GM21447 (cell line): ENCODE measurements around the gene PCSK6.
"Not testable (repeated sequence)": the region's sequence is repeated elsewhere in the genome, so short reads cannot be mapped to it uniquely, and the experiment has no call there.

Experiments used
- ATAC-seq: cut with Tn5 transposase; IDR thresholded peaks from one replicate; pipeline ENCODE4 v1.9.1; 2021; ENCODE audit not compliant: unreplicated experiment

PCSK6 gene

DNA sequence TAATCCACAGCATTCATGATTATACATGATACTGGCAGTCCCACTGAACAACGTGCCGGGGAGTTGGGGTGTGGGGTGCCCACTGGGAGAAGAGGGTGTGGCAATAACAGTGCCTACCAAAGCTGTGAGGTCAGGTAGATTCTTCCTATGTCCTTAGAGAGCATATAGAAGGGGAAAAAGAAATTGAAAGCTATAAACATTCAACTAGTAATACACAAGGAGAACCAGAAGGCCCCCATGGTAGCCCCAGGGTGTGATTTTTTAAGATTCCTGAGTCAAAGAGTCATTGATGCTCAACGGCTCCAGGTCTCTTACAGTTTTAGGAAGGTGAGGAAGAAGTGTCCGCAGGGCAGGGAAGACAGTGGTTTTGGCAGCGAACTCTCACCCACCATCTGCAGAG, 25.8 kb downstream of the PCSK6 start:
- not testable (repeated sequence) for ATAC-seq

DNA sequence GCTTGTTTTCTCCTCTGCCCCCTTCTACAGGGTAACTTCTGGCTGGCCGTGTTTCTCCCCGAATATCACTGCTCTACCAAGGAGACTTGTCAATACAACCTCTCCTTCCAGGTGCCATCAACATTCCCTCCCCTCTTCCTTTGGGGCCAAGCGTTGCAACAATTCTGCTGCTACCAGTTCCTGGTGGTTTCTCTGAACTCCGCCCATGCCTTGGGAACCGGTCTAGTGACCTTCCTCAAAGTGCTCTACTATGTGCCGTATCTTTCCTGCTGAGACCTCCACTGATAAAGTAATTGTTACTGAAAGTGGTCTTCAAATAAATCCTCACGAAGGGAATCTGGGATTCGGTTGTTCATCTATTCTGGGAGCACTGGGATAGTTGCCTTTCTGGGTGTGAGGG, 26.2 kb downstream of the PCSK6 start:
- ATAC-seq, result no peak

DNA sequence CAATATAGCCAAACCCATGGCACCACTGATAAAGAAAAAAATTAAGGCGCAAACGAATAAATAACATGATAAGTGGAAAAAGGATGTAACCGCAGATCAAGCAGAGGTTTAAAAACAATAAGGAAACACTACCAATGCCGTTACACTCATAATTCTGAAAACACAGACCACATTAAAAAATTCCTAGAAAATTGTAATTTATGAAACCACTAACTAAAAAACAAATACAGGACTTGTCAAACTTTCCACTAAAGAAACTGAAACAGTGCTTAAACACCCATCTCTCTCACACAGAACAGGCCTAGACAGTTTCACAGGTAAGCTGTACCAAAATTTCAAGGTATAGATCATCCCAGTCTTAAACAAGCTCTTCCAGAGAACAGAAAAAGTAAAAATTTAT, 28.4 kb downstream of the PCSK6 start:
- ATAC-seq, result no peak

DNA sequence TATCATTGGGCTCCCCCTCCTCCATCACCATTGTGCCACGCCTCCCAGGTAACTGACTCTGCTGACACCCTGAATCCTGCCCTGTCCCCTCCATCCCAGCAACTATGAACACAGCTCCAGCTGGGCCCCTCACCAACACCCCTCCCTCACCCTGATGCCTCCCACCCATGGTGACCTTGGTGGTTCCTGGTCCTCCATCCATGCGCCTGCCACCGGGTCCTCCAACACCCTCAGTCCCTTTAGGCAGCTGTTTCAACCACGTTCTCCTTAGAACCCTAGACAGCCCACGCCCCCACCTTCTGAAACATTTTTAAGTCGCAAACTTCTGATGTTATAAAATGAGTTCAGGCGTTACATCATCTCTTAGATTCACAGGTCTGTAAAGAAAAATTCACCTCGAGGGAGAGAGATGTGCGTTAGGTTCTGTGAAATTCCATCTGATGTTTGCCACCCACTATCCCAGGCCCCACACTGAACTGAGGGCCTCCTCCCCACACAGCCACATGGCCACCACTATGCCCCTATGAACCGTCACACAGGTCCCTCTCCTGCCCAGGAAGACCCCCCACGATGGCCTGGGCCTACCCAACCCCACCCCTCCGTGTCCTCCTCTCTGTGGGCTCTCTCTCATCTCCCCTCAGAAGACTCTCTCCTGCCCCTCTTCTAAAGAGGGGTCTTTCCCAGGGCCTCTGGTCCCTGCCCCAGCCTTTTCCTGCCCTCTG, 29.8 kb downstream of the PCSK6 start:
- no peak for ATAC-seq

DNA sequence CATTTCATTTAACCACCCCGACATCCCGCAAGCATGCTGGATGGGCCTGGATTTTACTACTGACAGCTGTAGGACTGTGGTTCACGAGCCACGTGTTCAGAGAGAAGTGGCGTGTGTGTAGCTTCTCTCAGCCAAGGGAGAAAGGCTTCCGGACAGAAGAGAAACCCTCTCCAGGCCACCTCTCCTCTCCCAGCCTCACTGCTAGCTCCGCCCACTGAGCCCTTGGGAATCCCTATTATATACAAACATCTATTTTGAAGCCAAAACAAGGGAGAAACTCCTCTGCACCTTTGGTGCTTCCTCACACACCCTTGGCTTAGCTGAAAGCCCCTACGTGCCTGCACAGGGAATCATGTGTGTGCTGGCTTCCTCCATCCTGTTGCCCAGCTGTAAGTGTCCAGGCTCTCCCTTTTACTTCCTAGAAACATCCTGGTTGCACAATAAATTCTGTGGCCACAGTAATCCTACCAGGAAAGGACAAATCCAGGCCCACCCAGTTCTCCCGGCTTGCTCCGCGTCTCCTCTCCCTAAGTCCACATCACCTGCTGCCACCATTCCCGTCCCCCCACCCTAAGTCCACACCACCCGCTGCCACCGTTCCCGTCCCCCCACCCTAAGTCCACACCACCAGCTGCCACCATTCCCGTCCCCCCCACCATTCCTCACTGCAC, 30.5 kb downstream of the PCSK6 start:
- ATAC-seq, result no peak

DNA sequence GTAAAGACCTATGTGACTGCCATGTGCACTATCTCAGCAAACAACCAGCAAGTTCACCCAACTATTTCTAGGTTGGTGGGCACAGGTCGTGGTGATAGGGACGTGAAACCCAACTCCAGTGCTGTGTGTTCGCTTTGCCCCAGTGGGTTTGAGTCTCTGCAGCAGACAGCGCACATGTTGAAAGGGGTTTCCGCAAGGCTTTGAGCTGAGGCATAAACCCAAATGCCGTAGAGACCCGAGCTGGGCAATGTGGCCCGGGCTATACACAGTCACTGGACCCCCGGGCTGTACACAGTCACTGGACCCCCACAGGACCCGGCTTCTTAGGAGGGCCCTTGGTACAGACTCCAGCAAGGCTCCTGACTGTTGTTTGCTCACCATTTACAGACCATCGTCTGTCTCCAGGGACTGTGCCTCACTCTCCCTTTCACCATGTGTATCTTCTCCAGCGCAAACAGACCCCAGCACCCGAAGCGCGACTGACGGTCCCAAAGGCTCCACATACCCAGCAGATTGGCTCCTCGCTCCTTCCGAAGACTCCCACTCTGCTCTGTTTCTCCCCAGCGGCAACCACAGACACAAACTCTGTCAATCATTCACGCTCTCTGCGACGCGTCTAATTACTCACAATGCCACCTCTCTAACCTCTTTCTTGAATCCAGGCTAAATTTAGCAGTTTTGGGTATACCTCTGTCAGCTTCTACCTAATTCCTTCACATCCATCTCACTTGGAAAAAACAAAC, 31.2 kb downstream of the PCSK6 start:
- no peak for ATAC-seq

DNA sequence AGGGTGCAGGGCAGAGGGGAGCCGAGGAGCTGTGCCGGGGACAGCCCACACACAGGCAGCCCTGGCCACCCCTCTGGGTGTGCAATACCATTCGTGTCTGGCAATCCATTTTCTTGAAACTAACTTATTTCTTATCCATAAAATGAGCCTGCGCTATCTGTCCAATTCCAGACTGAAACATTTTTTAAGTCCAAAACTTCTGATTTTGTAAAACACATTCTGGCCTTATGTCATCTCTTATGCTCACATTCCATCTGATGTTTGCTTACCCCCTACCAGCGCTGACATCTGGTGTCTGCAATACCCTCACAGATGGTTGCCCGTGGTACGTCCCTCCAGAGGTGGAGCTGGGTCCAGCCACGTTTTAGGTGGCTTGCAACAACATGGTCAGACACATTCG, 31.8 kb downstream of the PCSK6 start:
- ATAC-seq, result no peak

DNA sequence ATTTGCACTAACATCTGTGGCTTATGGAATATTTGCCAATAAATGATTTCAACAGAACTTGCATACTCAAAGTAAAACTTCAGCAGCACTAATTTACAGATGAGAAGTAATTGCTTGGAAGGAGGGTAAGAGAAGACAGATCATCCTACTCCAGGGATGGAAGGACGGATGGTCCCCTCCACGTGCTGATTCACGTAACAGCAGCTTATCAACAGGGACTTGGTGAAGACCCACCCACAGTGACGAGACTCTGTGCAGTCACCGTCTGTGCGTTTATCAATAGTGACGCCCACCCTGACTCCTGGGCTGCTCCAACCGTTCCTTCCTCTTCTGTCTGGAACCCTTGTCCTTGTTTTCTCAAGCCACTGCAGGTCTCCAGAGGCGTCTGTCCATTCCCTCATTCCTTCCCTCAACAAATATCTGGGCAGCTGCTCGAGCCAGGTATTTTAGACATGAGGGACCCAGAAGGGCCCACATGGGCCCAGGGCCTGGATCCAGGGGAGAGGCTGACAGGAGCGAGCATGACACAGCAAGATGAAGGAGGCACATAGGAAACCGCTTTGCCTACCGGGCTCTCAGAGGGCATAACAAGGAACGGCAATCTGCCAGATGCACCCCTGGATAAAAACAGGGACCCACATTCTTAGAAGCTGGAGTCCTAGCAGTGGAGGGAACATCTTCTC, 33.3 kb downstream of the PCSK6 start:
- ATAC-seq, result no peak

DNA sequence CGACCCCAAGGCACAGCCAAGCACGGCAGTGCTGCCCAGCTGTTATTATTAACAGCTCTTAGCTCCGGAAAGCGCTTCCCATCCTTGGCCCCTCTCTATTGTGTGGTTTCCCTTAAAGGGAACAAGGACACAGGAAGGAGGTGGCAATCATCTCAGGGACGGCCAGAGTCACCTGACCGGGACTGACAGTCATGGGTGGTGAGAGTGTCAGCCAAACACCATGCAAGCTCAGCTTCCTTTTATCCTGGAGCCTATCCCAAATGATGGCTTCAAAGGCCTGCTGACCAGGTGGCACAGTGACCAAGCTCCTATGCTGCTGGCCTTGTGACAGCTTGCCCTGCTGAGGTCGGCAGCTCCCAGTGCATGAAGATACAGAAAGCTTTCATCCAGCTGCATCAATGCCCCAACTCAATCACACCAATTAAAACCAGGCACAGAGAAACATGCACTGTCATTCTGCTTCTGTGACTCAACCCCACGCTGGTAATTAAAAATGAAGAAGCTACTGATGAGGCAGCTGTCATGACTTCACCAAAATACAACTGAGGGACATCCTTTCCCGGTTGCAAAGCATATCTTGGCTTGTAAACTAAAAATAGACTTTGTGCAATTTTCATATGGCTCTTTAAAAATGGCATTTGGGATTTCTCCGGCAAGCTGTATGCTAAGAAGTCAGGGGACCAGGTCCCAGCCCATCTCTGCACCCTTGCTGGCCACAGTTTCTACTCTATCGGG, 34.0 kb downstream of the PCSK6 start:
- ATAC-seq, result no peak

DNA sequence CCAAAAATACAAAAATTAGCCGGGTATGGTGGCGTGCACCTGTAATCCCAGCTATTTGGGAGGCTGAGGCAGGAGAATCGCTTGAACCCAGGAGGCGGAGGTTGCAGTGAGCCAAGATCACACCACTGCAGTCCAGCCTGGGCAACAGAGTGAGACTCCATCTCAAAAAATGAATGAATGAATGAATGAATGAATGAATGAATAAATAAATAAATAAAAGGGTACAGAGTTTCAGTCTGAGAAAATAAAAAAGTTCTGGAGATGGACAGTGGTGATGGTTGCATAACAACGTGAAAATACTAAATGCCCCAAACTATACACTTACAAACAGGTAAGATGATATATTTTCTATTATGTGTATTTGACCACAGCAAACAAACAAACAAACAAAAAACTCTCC, 34.7 kb downstream of the PCSK6 start:
- not testable (repeated sequence) for ATAC-seq

DNA sequence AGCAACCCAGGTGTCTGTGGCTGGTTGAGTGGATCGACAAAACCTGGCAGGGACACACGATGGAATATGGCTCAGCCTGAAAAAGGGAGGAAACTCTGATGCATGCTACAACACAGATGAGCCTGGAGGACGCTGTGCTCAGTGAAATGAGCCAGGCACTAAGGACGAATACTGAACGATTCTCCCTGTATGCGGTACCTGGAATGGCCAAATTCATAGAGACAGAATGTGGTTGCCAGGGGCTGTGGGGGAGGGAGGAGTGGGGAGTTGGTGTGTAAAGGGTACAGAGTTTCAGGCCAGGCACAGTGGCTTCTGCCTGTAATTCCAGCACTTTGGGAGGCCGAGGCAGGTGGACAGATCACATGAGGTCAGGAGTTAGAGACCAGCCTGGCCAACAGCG, 35.1 kb downstream of the PCSK6 start:
- ATAC-seq, result no peak

DNA sequence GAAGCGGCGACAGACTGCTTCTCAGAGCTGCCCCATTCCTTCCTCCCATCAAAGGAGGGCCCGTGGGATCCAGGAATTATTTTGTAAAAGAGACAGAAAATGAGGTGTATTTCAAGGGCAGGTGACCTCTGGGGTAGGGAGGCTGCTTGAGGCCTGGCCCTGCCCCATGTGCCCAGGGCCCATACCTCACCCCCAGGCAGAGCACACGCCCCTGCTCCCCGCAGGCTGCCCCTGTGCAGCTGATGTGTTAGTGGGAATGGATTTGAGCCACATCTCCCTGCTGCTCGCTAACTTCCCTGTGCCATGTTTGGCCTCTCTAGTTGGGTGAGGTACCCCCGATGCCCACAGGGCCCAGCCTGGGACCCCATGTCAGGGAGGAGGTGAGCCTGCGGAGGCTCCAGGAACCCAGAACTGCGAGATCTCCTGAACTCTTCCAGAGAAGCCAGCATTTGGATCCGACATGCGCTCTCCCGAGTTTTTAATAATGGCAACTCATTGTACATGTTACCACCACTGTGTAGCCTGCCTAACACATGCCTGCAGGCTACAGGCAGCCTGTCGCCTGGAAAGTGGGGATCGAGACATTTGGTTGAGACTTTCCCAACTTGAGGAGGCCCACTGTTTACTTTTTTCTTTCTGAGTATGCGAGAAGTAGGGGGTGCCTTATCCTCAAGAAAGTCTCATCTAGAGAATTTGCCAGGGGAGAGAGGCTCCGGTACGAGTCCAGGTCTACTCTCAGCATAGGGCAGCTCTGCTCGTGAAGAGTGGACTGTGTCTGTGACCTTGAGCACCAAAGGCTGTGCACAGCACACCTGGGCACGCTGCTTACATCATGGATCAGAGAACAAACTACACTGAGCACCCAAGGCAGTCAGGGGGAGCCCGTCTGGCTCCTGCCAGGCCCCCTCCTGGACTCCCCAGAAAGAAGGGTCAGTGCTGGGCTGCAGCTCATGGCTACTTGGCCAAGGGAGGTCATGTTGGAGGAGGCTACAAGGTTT, 36.1 kb downstream of the PCSK6 start:
- ATAC-seq, result no peak

DNA sequence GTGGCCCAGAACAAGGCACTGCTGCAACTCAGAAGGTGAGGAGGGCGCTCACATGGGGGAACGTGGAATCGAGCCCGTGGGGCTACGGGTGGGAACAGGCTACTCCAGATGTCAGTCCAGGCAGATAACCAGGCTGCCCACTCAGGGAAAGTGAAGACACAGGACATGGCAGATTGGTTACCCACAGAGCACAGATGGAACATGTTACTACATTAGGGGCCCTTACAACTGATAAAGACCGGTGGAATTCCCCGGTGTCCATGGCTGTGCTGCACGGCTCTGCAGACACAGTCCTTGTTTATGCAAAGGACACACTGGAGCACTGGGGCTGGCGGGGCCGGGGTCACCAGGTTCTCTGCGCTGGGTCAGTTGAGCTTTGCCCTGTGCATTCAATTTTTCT, 36.9 kb downstream of the PCSK6 start:
- ATAC-seq, result no peak

DNA sequence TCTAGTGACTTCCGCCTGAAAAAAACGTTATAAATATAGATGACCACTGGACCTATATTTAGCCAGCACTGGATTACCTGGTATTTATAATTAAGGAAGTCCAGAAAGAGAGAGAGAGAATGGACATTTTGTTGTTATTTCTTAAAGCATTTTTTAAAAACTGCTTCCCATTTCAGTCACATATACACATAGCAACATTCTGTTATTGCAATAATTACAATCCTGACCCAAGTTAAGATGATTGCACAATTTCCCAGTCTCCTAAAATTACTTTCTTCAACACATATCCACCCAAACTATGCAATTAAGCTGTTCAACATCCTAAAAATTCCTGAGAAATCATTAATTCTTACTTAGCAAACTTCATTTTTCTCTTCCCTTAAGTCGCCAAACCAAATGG, 37.7 kb downstream of the PCSK6 start:
- no peak for ATAC-seq

DNA sequence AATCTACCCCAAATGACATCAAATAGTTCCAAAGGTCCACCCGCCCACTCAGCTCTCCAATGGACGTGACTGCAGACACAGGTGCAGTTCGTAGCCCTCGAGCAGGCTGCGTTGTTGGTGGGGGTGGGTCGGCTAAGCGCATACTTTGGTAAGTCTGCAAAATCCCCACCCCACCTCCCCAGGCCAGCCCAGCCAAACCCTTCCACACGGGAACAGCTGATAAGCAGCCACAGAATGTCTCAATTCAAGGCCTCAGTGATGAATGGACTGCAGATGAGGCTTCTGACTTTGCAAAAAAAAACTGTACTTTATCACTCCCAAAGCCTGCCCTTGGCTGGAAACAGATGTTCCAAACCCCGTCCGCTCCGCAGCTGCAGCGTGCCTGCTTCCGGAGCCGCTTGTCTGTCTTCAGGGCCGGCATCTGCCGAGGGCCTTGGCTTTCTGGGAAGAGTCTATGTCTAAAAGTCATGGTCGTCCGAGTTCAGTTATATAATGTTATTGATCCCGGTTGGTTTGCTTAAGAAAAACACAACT, 38.2 kb downstream of the PCSK6 start:
- ATAC-seq, result no peak

DNA sequence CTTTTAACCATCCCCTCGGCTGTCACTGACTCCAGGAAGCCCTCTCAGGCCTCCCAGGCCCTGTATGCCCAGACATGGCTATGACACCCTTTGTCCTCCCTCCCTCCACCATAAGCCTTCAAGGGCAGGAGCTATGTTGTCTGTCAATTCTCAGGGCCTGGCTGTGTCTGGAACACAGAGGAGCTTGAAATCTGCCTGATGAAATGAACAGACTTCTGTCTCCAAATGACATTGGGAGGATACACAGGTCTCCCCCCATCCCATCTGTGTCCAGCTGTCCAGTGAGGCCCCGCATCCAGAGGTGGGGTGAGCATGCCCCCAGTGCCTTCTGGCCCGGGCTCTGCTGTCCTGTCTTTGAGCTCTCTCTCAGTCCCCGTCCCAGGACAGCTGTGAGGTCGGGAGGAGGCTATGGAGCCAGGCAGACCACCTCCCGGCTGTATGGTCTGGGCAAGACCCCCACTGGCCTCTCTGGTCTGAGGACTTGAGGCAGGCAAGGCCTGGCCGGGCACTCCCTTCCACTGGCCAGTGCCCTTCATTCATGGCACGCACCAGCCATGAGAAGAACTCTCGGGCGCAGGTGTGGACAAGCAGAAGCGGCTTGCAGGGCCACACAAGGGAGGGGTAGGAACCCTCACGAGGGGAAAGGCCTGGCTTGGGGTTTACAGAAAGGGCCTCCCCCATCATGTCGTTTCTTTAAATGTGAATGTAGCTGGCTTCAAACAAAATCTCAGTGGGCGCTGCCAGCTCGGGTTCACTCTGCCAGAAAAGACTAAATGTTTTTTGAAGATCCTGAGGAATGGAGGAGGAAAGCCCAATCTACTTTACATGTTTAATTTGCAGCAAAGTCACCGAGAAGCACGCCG, 38.9 kb downstream of the PCSK6 start:
- ATAC-seq, result no peak

DNA sequence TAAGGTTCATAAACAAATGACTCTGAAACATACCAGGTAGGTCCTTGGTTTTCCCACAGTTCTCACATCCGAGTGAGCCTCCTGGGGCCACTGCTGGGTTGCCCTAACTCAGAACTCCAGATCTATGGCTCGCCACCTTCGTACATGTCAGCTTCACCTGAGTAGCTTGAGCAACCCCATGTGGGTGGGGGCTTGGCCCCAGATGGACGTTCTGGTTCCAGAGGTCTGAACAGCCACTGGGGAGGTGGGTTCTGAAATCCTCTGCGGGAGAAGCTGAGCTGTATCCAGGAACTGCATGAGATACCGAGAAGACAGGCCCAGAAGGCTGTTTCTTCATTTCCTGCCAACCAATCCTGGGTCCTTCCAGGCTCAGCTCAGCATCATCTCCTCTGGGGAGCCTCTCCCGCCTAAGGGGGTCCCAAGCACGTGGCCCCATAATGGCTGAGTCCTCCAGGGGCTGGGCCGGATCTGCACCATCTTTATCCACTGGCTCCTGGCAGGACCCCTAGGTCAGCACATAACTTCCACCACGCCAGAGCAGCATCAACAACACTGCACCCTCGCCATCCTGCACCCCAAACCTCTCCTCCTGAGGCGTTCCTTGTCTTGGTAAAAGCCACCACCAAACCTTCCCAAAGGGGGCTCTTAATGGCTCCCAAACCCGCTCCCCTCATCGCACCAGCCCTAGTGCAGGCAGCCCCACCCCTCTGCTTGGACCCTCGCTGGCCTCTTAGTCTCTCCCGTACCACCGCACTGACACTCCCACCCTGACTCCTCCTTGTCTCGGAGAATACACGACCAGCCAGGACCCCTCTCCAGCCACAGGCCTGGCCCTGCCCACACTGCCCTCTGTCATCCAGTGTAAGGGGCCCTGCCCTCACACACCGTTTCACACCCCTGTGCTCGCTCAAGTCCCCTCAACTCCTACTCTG, 39.8 kb downstream of the PCSK6 start:
- no peak for ATAC-seq
